CD14-positive monocyte (primary cell): Measurements from ENCODE around the gene TMEM115. TPM values are rescaled to one million over a fixed set of nuclear protein-coding genes. Genes with fewer than 3 reads are reported as not detected.
A peak's percentile ranks its signal among the peaks of the same experiment; 100 is the strongest.

Experiments used
- DNase-seq, 3 donors: peaks; one replicate each; pipeline ENCODE4 v3.0.0-alpha.2; 2011 to 2022
- H2AFZ ChIP-seq: 2 replicates; pipeline ENCODE4 v1.6.0; 2012; ENCODE audit warnings: mild to moderate bottlenecking, low read depth, low read length, inconsistent platforms; ENCODE audit not compliant: insufficient read depth, poor library complexity, severe bottlenecking
- H3K27ac ChIP-seq, 2 donors: 1 replicate in 1 of 2; 2 replicates in 1 of 2; pipeline ENCODE4 v1.5.1; 2012 to 2013; ENCODE audit warnings: low read length in 2 of 2, control low read depth in 1 of 2, inconsistent platforms in 1 of 2, low read depth in 1 of 2, mild to moderate bottlenecking in 1 of 2
- H3K27me3 ChIP-seq, 2 donors: one replicate each; pipeline versions ENCODE4 v1.6.0 to v1.6.1; 2011 to 2013; ENCODE audit warnings: low read length in 2 of 2; ENCODE audit not compliant: control insufficient read depth in 2 of 2, insufficient read depth in 2 of 2
- H3K36me3 ChIP-seq, 2 donors: replicated peaks in 1 of 2; 1 replicate in 1 of 2; 2 replicates in 1 of 2; pipeline versions ENCODE4 v1.5.1 to v1.6.1; 2012 to 2013; ENCODE audit warnings: low read length in 2 of 2, control low read depth in 1 of 2, inconsistent platforms in 1 of 2, mild to moderate bottlenecking in 1 of 2; ENCODE audit not compliant: insufficient read depth in 2 of 2, control insufficient read depth in 1 of 2
- H3K4me1 ChIP-seq, 2 donors: 1 replicate in 1 of 2; 2 replicates in 1 of 2; pipeline versions ENCODE4 v1.5.1 to v1.6.1; 2012 to 2013; ENCODE audit warnings: low read length in 2 of 2, control low read depth in 1 of 2, inconsistent platforms in 1 of 2, mild to moderate bottlenecking in 1 of 2, moderate library complexity in 1 of 2; ENCODE audit not compliant: insufficient read depth in 2 of 2, control insufficient read depth in 1 of 2
- H3K4me2 ChIP-seq: replicated peaks from 2 replicates; pipeline ENCODE3; 2012; ENCODE audit warnings: low read length, moderate library complexity, mild to moderate bottlenecking; ENCODE audit not compliant: poor library complexity, severe bottlenecking; ENCODE audit errors: extremely low read depth
- H3K4me3 ChIP-seq, 3 experiments: fragments of 200-600 bp in 1 of 3; sonication (generic) in 1 of 3; replicated peaks in 1 of 3; 1 replicate in 2 of 3; 2 replicates in 1 of 3; pipeline ENCODE4 v1.5.1; 2011 to 2013; ENCODE audit warnings: low read length in 3 of 3, mild to moderate bottlenecking in 3 of 3, control low read depth in 2 of 3, low read depth in 2 of 3, inconsistent platforms in 1 of 3, moderate library complexity in 1 of 3
- H3K79me2 ChIP-seq: 2 replicates; pipeline ENCODE4 v1.6.0; 2012; ENCODE audit warnings: mild to moderate bottlenecking, control low read depth, inconsistent platforms, low read length, moderate library complexity; ENCODE audit not compliant: insufficient read depth
- H3K9ac ChIP-seq: 2 replicates; pipeline ENCODE4 v1.6.0; 2017; ENCODE audit warnings: low read length, mild to moderate bottlenecking; ENCODE audit not compliant: insufficient read depth, poor library complexity, severe bottlenecking
- H3K9me3 ChIP-seq, 2 donors: replicated peaks in 1 of 2; 1 replicate in 1 of 2; 2 replicates in 1 of 2; pipeline versions ENCODE4 v1.5.1 to v1.6.1; 2012 to 2013; ENCODE audit warnings: low read length in 2 of 2, control low read depth in 1 of 2; ENCODE audit not compliant: control insufficient read depth in 1 of 2, insufficient read depth in 1 of 2
- H4K20me1 ChIP-seq: 2 replicates; pipeline ENCODE4 v1.6.0; 2012; ENCODE audit warnings: mild to moderate bottlenecking, low read length, control low read depth, moderate library complexity; ENCODE audit not compliant: insufficient read depth
- H3K27ac Mint-ChIP-seq, 7 donors: one replicate each; pipeline ENCODE4 v1.8.0; 2020; ENCODE audit warnings: mild to moderate bottlenecking in 7 of 7, mixed read lengths in 7 of 7, moderate library complexity in 6 of 7, inconsistent platforms in 2 of 7
- H3K27me3 Mint-ChIP-seq, 3 donors: one replicate each; pipeline ENCODE4 v1.8.0; 2021 to 2022; ENCODE audit warnings: low read depth in 3 of 3, mild to moderate bottlenecking in 3 of 3, mixed read lengths in 3 of 3, moderate library complexity in 3 of 3, inconsistent platforms in 1 of 3
- H3K36me3 Mint-ChIP-seq, 2 donors: one replicate each; pipeline ENCODE4 v1.8.0; 2020; ENCODE audit warnings: mixed read lengths in 2 of 2, inconsistent platforms in 1 of 2, mild to moderate bottlenecking in 1 of 2
- H3K4me1 Mint-ChIP-seq: one replicate; pipeline ENCODE4 v1.8.0; 2020; ENCODE audit warnings: mild to moderate bottlenecking, mixed read lengths
- H3K4me3 Mint-ChIP-seq, 2 donors: one replicate each; pipeline ENCODE4 v1.8.0; 2020; ENCODE audit warnings: mild to moderate bottlenecking in 2 of 2, mixed read lengths in 2 of 2, moderate library complexity in 1 of 2
- H3K9me3 Mint-ChIP-seq, 7 donors: one replicate each; pipeline ENCODE4 v1.8.0; 2020 to 2022; ENCODE audit warnings: mixed read lengths in 7 of 7, mild to moderate bottlenecking in 6 of 7, moderate library complexity in 6 of 7, inconsistent platforms in 2 of 7
- WGBS: methylation state at CpG from one replicate; pipeline ENCODE4 v1.1.5; 2013; ENCODE audit warnings: missing lambda C conversion rate; ENCODE audit not compliant: insufficient coverage; 5-methylcytosine and 5-hydroxymethylcytosine counted together
- intact Hi-C, 2 donors: fragments of 100-400 bp; cut with micrococcal nuclease; formaldehyde crosslinking; loops; one replicate each; pipeline versions ENCODE4 v1.15.0 to v1.15.1; 2023
- polyA plus RNA-seq, 3 donors: library from polyadenylated mRNA; depleted of rRNA in 1 of 3; unstranded in 2 of 3; stranded (reverse) in 1 of 3; fragments of 300-500 nt in 2 of 3; fragments of >200 nt in 1 of 3; fragmentation: Illumina TruSeq in 2 of 3; gene quantifications; 1 replicate in 2 of 3; 2 replicates in 1 of 3; pipeline ENCODE4 v1.2.3, GENCODE V29; 2012 to 2021
- TF ChIP-seq, protein P1 (sequence below): fragments of 200-600 bp; IDR thresholded peaks from one replicate; pipeline ENCODE4 v1.8.0; 2022; ENCODE audit warnings: antibody characterized with exemption, mild to moderate bottlenecking

Gene TMEM115
- polyA plus RNA-seq, 3 donors: 14.5 to 36.2 (median 32.9) TPM

DNA sequence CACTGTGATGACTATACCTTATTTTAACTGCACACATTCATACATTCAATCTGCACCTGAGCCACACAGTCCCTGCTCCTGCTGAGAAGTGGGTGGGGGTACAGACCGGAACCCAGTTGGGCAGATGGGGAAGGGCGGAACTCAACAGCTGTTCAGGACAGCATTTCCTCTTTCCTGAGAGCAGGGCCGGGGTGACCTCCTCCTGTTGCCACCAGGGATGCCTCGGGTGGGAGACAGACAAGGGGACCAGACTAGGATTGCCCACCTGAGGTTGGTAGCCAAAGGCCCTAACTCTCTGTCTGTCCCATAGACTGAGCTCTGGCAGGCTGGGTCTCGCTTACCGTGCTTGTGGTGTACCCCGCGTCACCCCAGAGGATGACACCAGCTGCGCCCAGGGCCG lies 40.7 kb downstream of the TMEM115 start:
- Mint-ChIP-seq H3K27me3 (peaks cover 0 to 8% (median 2%) of the 10 kb centered on the region in 3 donors), H3K4me1 (peaks cover 63% of the 10 kb centered on the region), H3K36me3 (peaks cover 22 to 35% of the 10 kb centered on the region in 2 donors), H3K27ac (peak overlapping the region; percentile 79 to 92 (median 89)), H3K4me3 (peak overlapping the region; percentile 66 to 85), H3K9me3 (no peaks in the 10 kb centered on the region)
- Histone ChIP-seq H3K4me2 (peak overlapping the region; percentile 87), H4K20me1 (no peaks in the 10 kb centered on the region), H3K4me1 (peaks cover 57 to 66% of the 10 kb centered on the region in 2 donors), H3K36me3 (peaks cover 0 to 29% of the 10 kb centered on the region in 2 donors), H3K27me3 (no peaks in the 10 kb centered on the region), H3K9me3 (no peaks in the 10 kb centered on the region), H3K9ac (peak overlapping the region; percentile 54), H2AFZ (peak overlapping the region; percentile 80), H3K79me2 (peaks cover 21% of the 10 kb centered on the region), H3K27ac (peak overlapping the region; percentile 18 to 81), H3K4me3 (peak overlapping the region in 1 of 3 experiments; percentile 90)
- WGBS: 23% methylated on average over 8 of the region's 10 CpGs
- TF ChIP-seq, protein P1, sequence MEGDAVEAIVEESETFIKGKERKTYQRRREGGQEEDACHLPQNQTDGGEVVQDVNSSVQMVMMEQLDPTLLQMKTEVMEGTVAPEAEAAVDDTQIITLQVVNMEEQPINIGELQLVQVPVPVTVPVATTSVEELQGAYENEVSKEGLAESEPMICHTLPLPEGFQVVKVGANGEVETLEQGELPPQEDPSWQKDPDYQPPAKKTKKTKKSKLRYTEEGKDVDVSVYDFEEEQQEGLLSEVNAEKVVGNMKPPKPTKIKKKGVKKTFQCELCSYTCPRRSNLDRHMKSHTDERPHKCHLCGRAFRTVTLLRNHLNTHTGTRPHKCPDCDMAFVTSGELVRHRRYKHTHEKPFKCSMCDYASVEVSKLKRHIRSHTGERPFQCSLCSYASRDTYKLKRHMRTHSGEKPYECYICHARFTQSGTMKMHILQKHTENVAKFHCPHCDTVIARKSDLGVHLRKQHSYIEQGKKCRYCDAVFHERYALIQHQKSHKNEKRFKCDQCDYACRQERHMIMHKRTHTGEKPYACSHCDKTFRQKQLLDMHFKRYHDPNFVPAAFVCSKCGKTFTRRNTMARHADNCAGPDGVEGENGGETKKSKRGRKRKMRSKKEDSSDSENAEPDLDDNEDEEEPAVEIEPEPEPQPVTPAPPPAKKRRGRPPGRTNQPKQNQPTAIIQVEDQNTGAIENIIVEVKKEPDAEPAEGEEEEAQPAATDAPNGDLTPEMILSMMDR: no peak
- intact Hi-C loops: no loop called here
- DNase-seq: peak; percentile 39 to 58 (median 50)

DNA sequence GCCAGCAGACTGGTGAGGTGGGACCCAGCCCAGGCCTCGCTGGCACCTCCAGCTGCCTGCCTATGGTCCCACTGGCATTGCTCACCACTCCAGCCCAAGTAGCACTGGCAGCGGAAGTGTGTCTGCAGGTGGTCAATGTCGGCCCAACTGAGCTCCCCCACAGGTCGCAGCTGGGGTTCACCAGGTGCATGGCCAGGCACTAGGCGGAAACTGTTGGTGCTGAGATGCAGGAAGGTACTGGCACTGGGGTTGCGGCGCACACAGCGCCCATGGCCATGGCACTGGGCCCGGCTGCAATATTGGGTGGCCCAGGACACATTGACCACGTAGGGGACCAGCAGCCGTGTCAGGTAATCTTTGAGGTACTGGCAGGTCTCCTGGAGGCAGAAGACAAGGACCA lies 41.2 kb downstream of the TMEM115 start:
- no peaks in the 10 kb centered on the region for H3K9me3 ChIP-seq
- intact Hi-C loops: no loop called here
- peak overlapping the region; percentile 18 to 81 for H3K27ac ChIP-seq
- Mint-ChIP-seq H3K27ac (peak overlapping the region in 6 of 7 donors; percentile 15 to 92 (median 76)), H3K4me1 (peaks cover 60% of the 10 kb centered on the region), H3K36me3 (peaks cover 22 to 35% of the 10 kb centered on the region in 2 donors), H3K4me3 (peak overlapping the region; percentile 66 to 85), H3K27me3 (peaks cover 0 to 8% (median 2%) of the 10 kb centered on the region in 3 donors), H3K9me3 (no peaks in the 10 kb centered on the region)
- H3K4me1 ChIP-seq: peaks cover 52 to 62% of the 10 kb centered on the region in 2 donors
- TF ChIP-seq, protein P1: no peak
- H3K27me3 ChIP-seq: no peaks in the 10 kb centered on the region
- peak overlapping the region in 1 of 3 experiments; percentile 90 for H3K4me3 ChIP-seq
- H4K20me1 ChIP-seq: no peaks in the 10 kb centered on the region
- WGBS: 91% methylated on average over 11 of the region's 11 CpGs
- DNase-seq: no peak
- H3K36me3 ChIP-seq: peaks cover 0 to 29% of the 10 kb centered on the region in 2 donors
- peaks cover 21% of the 10 kb centered on the region for H3K79me2 ChIP-seq
- H3K9ac ChIP-seq: no peak overlapping the region
- H2AFZ ChIP-seq: no peak overlapping the region
- peak overlapping the region; percentile 87 for H3K4me2 ChIP-seq
